HepG2 (cell line): ENCODE results near the gene PEX14. TPM values are rescaled to one million over a fixed set of nuclear protein-coding genes. Genes with fewer than 3 reads are reported as not detected.

Experiments
- ATAC-seq: fragments of 200-7000 bp; cut with Tn5 transposase; 3 replicates; pipeline ENCODE4 v1.9.1; 2020; ENCODE audit warnings: mild to moderate bottlenecking, moderate library complexity
- BruUV-seq: library from RNA; stranded (reverse); fragments of 400-500 nt; replicated peaks from 2 replicates; lab custom pipeline; 2021; lab: Mats Ljungman, UMichigan
- CTCF ChIA-PET: fragments of 300-600 bp; formaldehyde crosslinking; extraction: SDS; loops from one replicate; lab custom pipeline; 2021; ENCODE audit warnings: low total read pairs, inconsistent platforms, low intra/inter-chr PET ratio; lab: Yijun Ruan, JAX
- POLR2A ChIA-PET: fragments of 350-600 bp; sonication (Branson Sonifier 250); formaldehyde crosslinking; loops from one replicate; lab custom pipeline; 2020; ENCODE audit warnings: antibody characterized with exemption, inconsistent platforms; lab: Yijun Ruan, JAX
- DNase-seq: peaks from one replicate; pipeline ENCODE4 v3.0.0-alpha.2; 2015; ENCODE audit warnings: low spot score
- FAIRE-seq: peaks from 3 replicates; lab custom pipeline; 2011; peaks lifted over from hg19 to GRCh38; lab: Jason Lieb, UNC
- H2AFZ ChIP-seq: one replicate; pipeline ENCODE4 v1.6.1; 2011; ENCODE audit warnings: low read length, inconsistent platforms
- H3K27ac ChIP-seq: fragments of 300-600 bp; 3 replicates; pipeline ENCODE4 v1.8.0; 2011; ENCODE audit warnings: mixed run types, mild to moderate bottlenecking, mixed read lengths, low read length, inconsistent platforms; ENCODE audit not compliant: insufficient read depth; ENCODE audit errors: extremely low read length
- H3K27me3 ChIP-seq, 2 experiments: fragments of 200-600 bp in 1 of 2; 2 replicates in 1 of 2; 3 replicates in 1 of 2; pipeline versions ENCODE4 v1.6.0 to v1.8.0; 2011; ENCODE audit warnings: low read length in 2 of 2, mild to moderate bottlenecking in 2 of 2, moderate library complexity in 2 of 2, inconsistent platforms in 1 of 2; ENCODE audit not compliant: insufficient read depth in 2 of 2, control insufficient read depth in 1 of 2
- H3K36me3 ChIP-seq, 2 experiments: fragments of 200-600 bp in 1 of 2; replicated peaks in 1 of 2; 2 replicates in 1 of 2; 3 replicates in 1 of 2; pipeline versions ENCODE4 v1.5.1 to v1.8.0; 2011; ENCODE audit warnings: low read length in 2 of 2, inconsistent platforms in 1 of 2; ENCODE audit not compliant: insufficient read depth in 2 of 2, control insufficient read depth in 1 of 2
- H3K4me1 ChIP-seq: 2 replicates; pipeline ENCODE4 v1.5.1; 2012; ENCODE audit warnings: low read length, inconsistent platforms; ENCODE audit not compliant: insufficient read depth
- H3K4me2 ChIP-seq: 2 replicates; pipeline ENCODE4 v1.6.0; 2011; ENCODE audit warnings: low read depth, low read length, inconsistent platforms
- H3K4me3 ChIP-seq, 3 experiments: fragments of 200-600 bp in 1 of 3; sonication (generic), shearing (Covaris generic) in 1 of 3; replicated peaks in 1 of 3; 2 replicates each; pipeline ENCODE4 v1.5.1; 2011 to 2016; ENCODE audit warnings: low read length in 3 of 3, inconsistent platforms in 2 of 3, low read depth in 2 of 3, mild to moderate bottlenecking in 2 of 3, control low read depth in 1 of 3, mixed read lengths in 1 of 3; ENCODE audit not compliant: insufficient read depth in 1 of 3
- H3K79me2 ChIP-seq: one replicate; pipeline ENCODE4 v1.6.1; 2011; ENCODE audit warnings: low read length, inconsistent platforms; ENCODE audit not compliant: insufficient read depth
- H3K9ac ChIP-seq: 2 replicates; pipeline ENCODE4 v1.6.0; 2011; ENCODE audit warnings: mild to moderate bottlenecking, low read depth, low read length, inconsistent platforms; ENCODE audit not compliant: insufficient read depth
- H3K9me3 ChIP-seq: 2 replicates; pipeline ENCODE4 v1.5.1; 2012; ENCODE audit warnings: mild to moderate bottlenecking, low read length
- H4K20me1 ChIP-seq: 2 replicates; pipeline ENCODE4 v1.6.0; 2011; ENCODE audit warnings: inconsistent platforms, mild to moderate bottlenecking, low read length, moderate library complexity; ENCODE audit not compliant: insufficient read depth
- CREB1 ChIP-seq, 2 experiments: fragments of 450-650 bp in 1 of 2; IDR thresholded peaks; 2 replicates each; pipeline ENCODE4 v1.6.1; 2016 to 2017; ENCODE audit warnings: control low read depth in 1 of 2, mild to moderate bottlenecking in 1 of 2, missing compliant biosample characterization in 1 of 2, missing genetic modification characterization in 1 of 2
- FOXA1 ChIP-seq, 2 experiments: fragments of 450-650 bp in 1 of 2; sonication (generic) in 1 of 2; formaldehyde crosslinking in 1 of 2; IDR thresholded peaks; 2 replicates each; pipeline versions ENCODE4 v1.4.0 to v1.6.1; 2016 to 2020; ENCODE audit warnings: missing genetic modification reagents in 1 of 2
- HMGA1 ChIP-seq: sonication (generic); formaldehyde crosslinking; conservative IDR thresholded peaks from 2 replicates; pipeline ENCODE4 v1.4.0; 2020; ENCODE audit warnings: missing genetic modification reagents
- MTF1 ChIP-seq: sonication (generic); formaldehyde crosslinking; IDR thresholded peaks from 2 replicates; pipeline ENCODE4 v1.5.0; 2020; ENCODE audit warnings: missing genetic modification reagents
- NAIF1 ChIP-seq: sonication (generic); formaldehyde crosslinking; IDR thresholded peaks from 2 replicates; pipeline ENCODE4 v1.5.0; 2020; ENCODE audit warnings: mild to moderate bottlenecking, missing genetic modification reagents, borderline replicate concordance
- PRDM4 ChIP-seq: sonication (generic); formaldehyde crosslinking; IDR thresholded peaks from 2 replicates; pipeline ENCODE4 v1.9.0; 2021; ENCODE audit warnings: missing genetic modification reagents, borderline replicate concordance
- SMAD1 ChIP-seq: sonication (generic); formaldehyde crosslinking; IDR thresholded peaks from 2 replicates; pipeline ENCODE4 v1.4.0; 2020; ENCODE audit warnings: missing genetic modification reagents, low read depth, mild to moderate bottlenecking, borderline replicate concordance
- TEAD3 ChIP-seq: optimal IDR thresholded peaks from 2 replicates; pipeline ENCODE3; 2016; ENCODE audit warnings: borderline replicate concordance
- TOPORS ChIP-seq: sonication (generic); formaldehyde crosslinking; IDR thresholded peaks from 2 replicates; pipeline ENCODE4 v1.8.0; 2023; ENCODE audit warnings: mild to moderate bottlenecking, missing genetic modification reagents
- ZFP36L2 ChIP-seq: sonication (generic); formaldehyde crosslinking; IDR thresholded peaks from 2 replicates; pipeline ENCODE4 v1.4.0; 2020; ENCODE audit warnings: missing genetic modification reagents
- ZNF260 ChIP-seq: sonication (generic); formaldehyde crosslinking; IDR thresholded peaks from 2 replicates; pipeline ENCODE4 v1.4.0; 2020; ENCODE audit warnings: missing genetic modification reagents, low read depth, mild to moderate bottlenecking, borderline replicate concordance
- WGBS: methylation state at CpG from one replicate; pipeline ENCODE4 v1.1.6; 2017; ENCODE audit warnings: low lambda C conversion rate; 5-methylcytosine and 5-hydroxymethylcytosine counted together
- in situ Hi-C: cut with HindIII; loops from 2 replicates; pipeline ENCODE4 v1.10.0; 2017; ENCODE audit warnings: low pct_unique_long_range_greater_than_20kb; ENCODE audit not compliant: extremely low pct_ligation_motif_present
- intact Hi-C: fragments of 100-400 bp; cut with micrococcal nuclease; formaldehyde crosslinking; loops from one replicate; pipeline ENCODE4 v1.10.0; 2022; ENCODE audit not compliant: unreplicated experiment
- polyA plus RNA-seq, 8 experiments: library from polyadenylated mRNA; depleted of rRNA in 3 of 8; stranded (reverse) in 7 of 8; unstranded in 1 of 8; fragments of >200 nt; fragmentation: Illumina TruSeq in 4 of 8; extraction: Trizol in 4 of 8; gene quantifications; 2 replicates each; pipeline versions ENCODE4 v1.2.1 to v1.2.3, GENCODE V29; 2011 to 2016; ENCODE audit warnings: low read depth in 4 of 8, missing spikeins in 1 of 8, mixed read lengths in 1 of 8; ENCODE audit not compliant: insufficient read depth in 1 of 8
- total RNA-seq, 5 experiments: library from RNA; depleted of rRNA; stranded (reverse); fragments of >200 nt; fragmentation: Illumina TruSeq; extraction: Trizol; gene quantifications; 2 replicates each; pipeline ENCODE4 v1.2.3, GENCODE V29; 2016; ENCODE audit warnings: low read depth in 1 of 5
- TF ChIP-seq, protein P1 (sequence below): sonication (generic); formaldehyde crosslinking; IDR thresholded peaks from one replicate; pipeline ENCODE4 v1.5.1; 2020; ENCODE audit warnings: mild to moderate bottlenecking, missing genetic modification reagents; ENCODE audit errors: not compliant biosample characterization

The PEX14 gene
- total and polyA plus RNA-seq, 2 of the 13 experiments (the other 11 are each of a cell fraction or from before 2014, with no cell fraction given): 6.5 to 9.9 TPM

- TF ChIP-seq, protein P1, sequence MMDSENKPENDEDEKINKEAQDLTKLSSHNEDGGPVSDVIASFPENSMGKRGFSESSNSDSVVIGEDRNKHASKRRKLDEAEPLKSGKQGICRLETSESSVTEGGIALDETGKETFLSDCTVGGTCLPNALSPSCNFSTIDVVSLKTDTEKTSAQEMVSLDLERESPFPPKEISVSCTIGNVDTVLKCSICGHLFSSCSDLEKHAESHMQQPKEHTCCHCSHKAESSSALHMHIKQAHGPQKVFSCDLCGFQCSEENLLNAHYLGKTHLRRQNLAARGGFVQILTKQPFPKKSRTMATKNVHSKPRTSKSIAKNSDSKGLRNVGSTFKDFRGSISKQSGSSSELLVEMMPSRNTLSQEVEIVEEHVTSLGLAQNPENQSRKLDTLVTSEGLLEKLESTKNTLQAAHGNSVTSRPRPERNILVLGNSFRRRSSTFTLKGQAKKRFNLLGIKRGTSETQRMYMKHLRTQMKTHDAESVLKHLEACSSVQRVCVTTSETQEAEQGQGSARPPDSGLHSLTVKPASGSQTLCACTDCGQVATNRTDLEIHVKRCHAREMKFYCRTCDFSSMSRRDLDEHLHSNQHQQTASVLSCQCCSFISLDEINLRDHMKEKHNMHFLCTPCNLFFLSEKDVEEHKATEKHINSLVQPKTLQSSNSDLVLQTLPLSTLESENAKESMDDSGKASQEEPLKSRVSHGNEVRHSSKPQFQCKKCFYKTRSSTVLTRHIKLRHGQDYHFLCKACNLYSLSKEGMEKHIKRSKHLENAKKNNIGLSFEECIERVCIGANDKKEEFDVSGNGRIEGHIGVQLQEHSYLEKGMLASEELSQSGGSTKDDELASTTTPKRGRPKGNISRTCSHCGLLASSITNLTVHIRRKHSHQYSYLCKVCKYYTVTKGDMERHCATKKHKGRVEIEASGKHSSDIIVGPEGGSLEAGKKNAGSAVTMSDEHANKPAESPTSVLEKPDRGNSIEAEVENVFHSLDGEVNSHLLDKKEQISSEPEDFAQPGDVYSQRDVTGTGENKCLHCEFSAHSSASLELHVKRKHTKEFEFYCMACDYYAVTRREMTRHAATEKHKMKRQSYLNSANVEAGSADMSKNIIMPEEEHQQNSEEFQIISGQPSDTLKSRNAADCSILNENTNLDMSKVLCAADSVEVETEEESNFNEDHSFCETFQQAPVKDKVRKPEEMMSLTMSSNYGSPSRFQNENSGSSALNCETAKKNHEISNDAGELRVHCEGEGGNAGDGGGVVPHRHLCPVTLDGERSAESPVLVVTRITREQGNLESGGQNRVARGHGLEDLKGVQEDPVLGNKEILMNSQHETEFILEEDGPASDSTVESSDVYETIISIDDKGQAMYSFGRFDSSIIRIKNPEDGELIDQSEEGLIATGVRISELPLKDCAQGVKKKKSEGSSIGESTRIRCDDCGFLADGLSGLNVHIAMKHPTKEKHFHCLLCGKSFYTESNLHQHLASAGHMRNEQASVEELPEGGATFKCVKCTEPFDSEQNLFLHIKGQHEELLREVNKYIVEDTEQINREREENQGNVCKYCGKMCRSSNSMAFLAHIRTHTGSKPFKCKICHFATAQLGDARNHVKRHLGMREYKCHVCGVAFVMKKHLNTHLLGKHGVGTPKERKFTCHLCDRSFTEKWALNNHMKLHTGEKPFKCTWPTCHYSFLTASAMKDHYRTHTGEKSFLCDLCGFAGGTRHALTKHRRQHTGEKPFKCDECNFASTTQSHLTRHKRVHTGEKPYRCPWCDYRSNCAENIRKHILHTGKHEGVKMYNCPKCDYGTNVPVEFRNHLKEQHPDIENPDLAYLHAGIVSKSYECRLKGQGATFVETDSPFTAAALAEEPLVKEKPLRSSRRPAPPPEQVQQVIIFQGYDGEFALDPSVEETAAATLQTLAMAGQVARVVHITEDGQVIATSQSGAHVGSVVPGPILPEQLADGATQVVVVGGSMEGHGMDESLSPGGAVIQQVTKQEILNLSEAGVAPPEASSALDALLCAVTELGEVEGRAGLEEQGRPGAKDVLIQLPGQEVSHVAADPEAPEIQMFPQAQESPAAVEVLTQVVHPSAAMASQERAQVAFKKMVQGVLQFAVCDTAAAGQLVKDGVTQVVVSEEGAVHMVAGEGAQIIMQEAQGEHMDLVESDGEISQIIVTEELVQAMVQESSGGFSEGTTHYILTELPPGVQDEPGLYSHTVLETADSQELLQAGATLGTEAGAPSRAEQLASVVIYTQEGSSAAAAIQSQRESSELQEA (CRISPR knock-in tag): no peak
- no peak for TF ChIP-seq ZFP36L2 (CRISPR knock-in tag)
- no peak for TF ChIP-seq TOPORS (CRISPR knock-in tag)
- TF ChIP-seq ZNF260: no peak
- TF ChIP-seq TEAD3 (CRISPR knock-in tag): no peak
- TF ChIP-seq, all 625 proteins: peak for 0
Observed at GRCh38 chr1:10633416-10633815, 158.7 kb downstream of the PEX14 start (continued).

GRCh38 chr1:10634075-10634427, 159.3 kb downstream of the PEX14 start:
- Histone ChIP-seq H3K4me3 (no peak overlapping the region), H3K9me3 (no peaks in the 10 kb centered on the region), H4K20me1 (no peaks in the 10 kb centered on the region), H3K4me1 (no peaks in the 10 kb centered on the region), H3K79me2 (no peaks in the 10 kb centered on the region), H2AFZ (no peak overlapping the region), H3K4me2 (no peak overlapping the region), H3K9ac (no peak overlapping the region), H3K27ac (no peak overlapping the region), H3K36me3 (peaks cover 0 to 7% of the 10 kb centered on the region in 2 experiments; a peak in 1 of 5 replicates), H3K27me3 (no peaks in the 10 kb centered on the region; a peak in 1 of 5 replicates)
- ChIA-PET CTCF (no interaction called here), POLR2A (no interaction called here)
- intact Hi-C loops: no loop called here
- WGBS: no CpG with 5 or more reads among the region's 8 CpGs
- ATAC-seq: no peak
- no peak for DNase-seq
- FAIRE-seq: no peak
- no TSS peak for BruUV-seq
- in situ Hi-C loops: no loop called here
- no peak for TF ChIP-seq HMGA1 (CRISPR knock-in tag)
- TF ChIP-seq CREB1 (IDR thresholded peaks at IDR 0.05): no peak
- no peak for TF ChIP-seq CREB1 (CRISPR knock-in tag; IDR thresholded peaks at IDR 0.05)
- no peak for TF ChIP-seq SMAD1 (CRISPR knock-in tag)
- TF ChIP-seq FOXA1 (IDR thresholded peaks at IDR 0.05): no peak
- no peak for TF ChIP-seq FOXA1 (CRISPR knock-in tag; IDR thresholded peaks at IDR 0.05)
- TF ChIP-seq MTF1 (CRISPR knock-in tag): no peak
- no peak for TF ChIP-seq NAIF1 (CRISPR knock-in tag)
- TF ChIP-seq PRDM4 (CRISPR knock-in tag): no peak
